Measurements from ENCODE around the gene PROCA1. TPM values are rescaled to one million over a fixed set of nuclear protein-coding genes. Genes with fewer than 3 reads are reported as not detected.
A peak's percentile ranks its signal among the peaks of the same experiment; 100 is the strongest.

Gene PROCA1
- total and polyA plus RNA-seq, 2 of the 13 experiments (the other 11 are each of a cell fraction or from before 2014, with no cell fraction given), result 0.73 to 1.5 TPM

DNA sequence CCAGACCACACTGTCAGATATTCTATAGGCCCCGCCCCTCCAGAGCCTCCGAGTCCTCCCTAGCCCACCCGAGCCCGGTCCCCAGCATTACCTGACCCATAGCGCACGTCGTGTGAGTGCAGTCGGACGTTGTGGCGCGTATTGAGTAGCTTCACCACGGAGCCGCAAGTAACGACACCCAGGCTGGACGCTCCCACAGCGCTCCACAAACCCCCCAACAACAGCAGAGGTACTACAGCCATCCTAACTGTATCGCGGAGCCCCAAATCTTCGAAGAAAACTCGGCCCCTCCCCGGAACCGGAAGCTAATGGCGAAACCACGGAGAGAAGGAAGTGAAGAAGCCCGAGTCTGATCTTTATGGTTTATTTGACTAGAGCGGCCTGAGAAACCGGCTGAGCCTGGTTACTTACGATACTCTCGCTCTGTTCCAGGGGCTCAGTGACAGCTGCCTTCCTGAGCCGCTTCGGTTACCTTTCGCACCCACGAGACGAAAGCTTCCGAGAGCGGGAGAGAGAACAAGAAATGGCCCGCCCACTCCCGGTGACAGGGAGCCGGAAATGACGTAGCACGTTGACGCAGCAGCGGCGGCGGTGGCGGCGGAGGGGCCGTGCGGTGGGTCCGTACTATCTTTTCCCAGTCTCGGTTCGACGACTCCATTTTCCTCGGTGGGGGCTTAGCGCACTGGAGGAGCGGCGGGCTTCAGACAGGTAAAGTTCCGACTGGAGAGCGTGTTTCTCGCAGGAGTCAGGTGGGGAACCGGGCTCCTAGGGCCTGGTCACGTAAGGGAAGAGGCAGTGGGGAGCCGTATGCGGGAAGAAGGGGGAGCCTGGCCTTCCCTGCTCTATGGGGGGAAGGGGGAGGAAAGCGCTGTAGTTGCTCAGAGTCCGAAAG lies 49.8 kb downstream of the PROCA1 start, which contains the start of the genes SDF2 and SUPT6H (continued):
- TF ChIP-seq ATRX (CRISPR knock-in tag; IDR thresholded peaks at IDR 0.05; ENCODE audit: borderline replicate concordance), result no peak
- no peak; the same call in 1 of the 2 replicates for TF ChIP-seq ZNF619 (CRISPR knock-in tag; IDR thresholded peaks at IDR 0.05)
- TF ChIP-seq NFIB (CRISPR knock-in tag; IDR thresholded peaks at IDR 0.05; ENCODE audit: borderline replicate concordance), result no peak
- TF ChIP-seq, protein P1, sequence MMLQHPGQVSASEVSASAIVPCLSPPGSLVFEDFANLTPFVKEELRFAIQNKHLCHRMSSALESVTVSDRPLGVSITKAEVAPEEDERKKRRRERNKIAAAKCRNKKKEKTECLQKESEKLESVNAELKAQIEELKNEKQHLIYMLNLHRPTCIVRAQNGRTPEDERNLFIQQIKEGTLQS (CRISPR knock-in tag; IDR thresholded peaks at IDR 0.05), result 0 out of 2 replicates have a peak, but pooled peaks have one; percentile 22
- TF ChIP-seq MATR3 (CRISPR knock-in tag; IDR thresholded peaks at IDR 0.05), result no peak
- no peak for TF ChIP-seq CHCHD3 (CRISPR knock-in tag; IDR thresholded peaks at IDR 0.05)
- peak; percentile 75 for TF ChIP-seq SALL1 (CRISPR knock-in tag; IDR thresholded peaks at IDR 0.05)
- no peak for TF ChIP-seq JARID2 (CRISPR knock-in tag; IDR thresholded peaks at IDR 0.05; ENCODE audit: insufficient replicate concordance)
- TF ChIP-seq, protein P2, sequence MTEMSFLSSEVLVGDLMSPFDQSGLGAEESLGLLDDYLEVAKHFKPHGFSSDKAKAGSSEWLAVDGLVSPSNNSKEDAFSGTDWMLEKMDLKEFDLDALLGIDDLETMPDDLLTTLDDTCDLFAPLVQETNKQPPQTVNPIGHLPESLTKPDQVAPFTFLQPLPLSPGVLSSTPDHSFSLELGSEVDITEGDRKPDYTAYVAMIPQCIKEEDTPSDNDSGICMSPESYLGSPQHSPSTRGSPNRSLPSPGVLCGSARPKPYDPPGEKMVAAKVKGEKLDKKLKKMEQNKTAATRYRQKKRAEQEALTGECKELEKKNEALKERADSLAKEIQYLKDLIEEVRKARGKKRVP (CRISPR knock-in tag; IDR thresholded peaks at IDR 0.05), result 0 out of 4 replicates have a peak, but pooled peaks of 1 of the 2 experiments have one; percentile 31
- TF ChIP-seq HOXD1 (CRISPR knock-in tag; IDR thresholded peaks at IDR 0.05), result no peak
- TF ChIP-seq SALL2 (CRISPR knock-in tag; IDR thresholded peaks at IDR 0.05), result no peak
- TF ChIP-seq, protein P3, sequence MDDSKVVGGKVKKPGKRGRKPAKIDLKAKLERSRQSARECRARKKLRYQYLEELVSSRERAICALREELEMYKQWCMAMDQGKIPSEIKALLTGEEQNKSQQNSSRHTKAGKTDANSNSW (CRISPR knock-in tag; IDR thresholded peaks at IDR 0.05; ENCODE audit: borderline replicate concordance), result 0 out of 2 replicates have a peak, but pooled peaks have one; percentile 55
- no peak for TF ChIP-seq MAFF (IDR thresholded peaks at IDR 0.05; ENCODE audit: low read depth, low read length)
- TF ChIP-seq, protein P4, sequence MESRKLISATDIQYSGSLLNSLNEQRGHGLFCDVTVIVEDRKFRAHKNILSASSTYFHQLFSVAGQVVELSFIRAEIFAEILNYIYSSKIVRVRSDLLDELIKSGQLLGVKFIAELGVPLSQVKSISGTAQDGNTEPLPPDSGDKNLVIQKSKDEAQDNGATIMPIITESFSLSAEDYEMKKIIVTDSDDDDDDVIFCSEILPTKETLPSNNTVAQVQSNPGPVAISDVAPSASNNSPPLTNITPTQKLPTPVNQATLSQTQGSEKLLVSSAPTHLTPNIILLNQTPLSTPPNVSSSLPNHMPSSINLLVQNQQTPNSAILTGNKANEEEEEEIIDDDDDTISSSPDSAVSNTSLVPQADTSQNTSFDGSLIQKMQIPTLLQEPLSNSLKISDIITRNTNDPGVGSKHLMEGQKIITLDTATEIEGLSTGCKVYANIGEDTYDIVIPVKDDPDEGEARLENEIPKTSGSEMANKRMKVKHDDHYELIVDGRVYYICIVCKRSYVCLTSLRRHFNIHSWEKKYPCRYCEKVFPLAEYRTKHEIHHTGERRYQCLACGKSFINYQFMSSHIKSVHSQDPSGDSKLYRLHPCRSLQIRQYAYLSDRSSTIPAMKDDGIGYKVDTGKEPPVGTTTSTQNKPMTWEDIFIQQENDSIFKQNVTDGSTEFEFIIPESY (CRISPR knock-in tag; IDR thresholded peaks at IDR 0.05), result no peak
- no peak for TF ChIP-seq POLR2AphosphoS2 (IDR thresholded peaks at IDR 0.05; ENCODE audit: low read depth, low read length)
- TF ChIP-seq, protein P5, sequence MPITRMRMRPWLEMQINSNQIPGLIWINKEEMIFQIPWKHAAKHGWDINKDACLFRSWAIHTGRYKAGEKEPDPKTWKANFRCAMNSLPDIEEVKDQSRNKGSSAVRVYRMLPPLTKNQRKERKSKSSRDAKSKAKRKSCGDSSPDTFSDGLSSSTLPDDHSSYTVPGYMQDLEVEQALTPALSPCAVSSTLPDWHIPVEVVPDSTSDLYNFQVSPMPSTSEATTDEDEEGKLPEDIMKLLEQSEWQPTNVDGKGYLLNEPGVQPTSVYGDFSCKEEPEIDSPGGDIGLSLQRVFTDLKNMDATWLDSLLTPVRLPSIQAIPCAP (CRISPR knock-in tag; IDR thresholded peaks at IDR 0.05; ENCODE audit: low read depth), result no peak
- TF ChIP-seq, protein P6, sequence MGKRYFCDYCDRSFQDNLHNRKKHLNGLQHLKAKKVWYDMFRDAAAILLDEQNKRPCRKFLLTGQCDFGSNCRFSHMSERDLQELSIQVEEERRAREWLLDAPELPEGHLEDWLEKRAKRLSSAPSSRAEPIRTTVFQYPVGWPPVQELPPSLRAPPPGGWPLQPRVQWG (CRISPR knock-in tag; IDR thresholded peaks at IDR 0.05; ENCODE audit: borderline replicate concordance, low read depth), result no peak
- no peak for TF ChIP-seq ZNF678 (CRISPR knock-in tag; IDR thresholded peaks at IDR 0.05)
- no peak for TF ChIP-seq NR3C1 (CRISPR knock-in tag; IDR thresholded peaks at IDR 0.05)
- TF ChIP-seq CREB1 (IDR thresholded peaks at IDR 0.05), result peak; percentile 97
- TF ChIP-seq CREB1 (CRISPR knock-in tag; IDR thresholded peaks at IDR 0.05), result peak; percentile 98
- TF ChIP-seq FOXM1 (CRISPR knock-in tag; IDR thresholded peaks at IDR 0.05), result no peak
- peak; percentile 94 for TF ChIP-seq ZNF501 (CRISPR knock-in tag; IDR thresholded peaks at IDR 0.05)
- no peak for TF ChIP-seq SMARCC2 (IDR thresholded peaks at IDR 0.05)

All from HepG2 (cell line).